GM12878 (cell line): ENCODE results near the gene PRPF18. TPM values are rescaled to one million over a fixed set of nuclear protein-coding genes. Genes with fewer than 3 reads are reported as not detected.

ENCODE experiments used
- ATAC-seq: fragments of 200-7000 bp; cut with Tn5 transposase; 3 replicates; pipeline ENCODE4 v1.9.1; 2020; ENCODE audit warnings: mild to moderate bottlenecking, moderate library complexity
- BruUV-seq: library from RNA; stranded (reverse); fragments of 400-500 nt; replicated peaks from 2 replicates; lab custom pipeline; 2021; lab: Mats Ljungman, UMichigan
- CTCF ChIA-PET: fragments of 300-600 bp; sonication (Branson Sonifier 250); formaldehyde crosslinking; extraction: SDS; loops from one replicate; lab custom pipeline; 2021; ENCODE audit warnings: inconsistent platforms; lab: Yijun Ruan, JAX
- POLR2A ChIA-PET: fragments of 350-600 bp; formaldehyde crosslinking; extraction: SDS; loops from one replicate; lab custom pipeline; 2021; ENCODE audit warnings: inconsistent platforms; lab: Charles Lee
- RAD21 ChIA-PET: fragments of 300-600 bp; sonication (Branson Sonifier 250); formaldehyde crosslinking; loops from one replicate; lab custom pipeline; 2023; ENCODE audit warnings: antibody characterized with exemption; ENCODE audit not compliant: unreplicated experiment; lab: Charles Lee
- SMC1A ChIA-PET: fragments of 300-600 bp; sonication (Branson Sonifier 250); formaldehyde crosslinking; loops from one replicate; lab custom pipeline; 2023; ENCODE audit not compliant: unreplicated experiment, uncharacterized antibody; lab: Charles Lee
- DNase-seq: peaks from one replicate; pipeline ENCODE4 v3.0.0-alpha.2; 2011; ENCODE audit warnings: low read depth, low spot score
- FAIRE-seq: peaks from 3 replicates; lab custom pipeline; 2011; peaks lifted over from hg19 to GRCh38; lab: Jason Lieb, UNC
- H2AFZ ChIP-seq: 2 replicates; pipeline ENCODE4 v1.6.0; 2011; ENCODE audit warnings: low read depth, low read length, control low read depth; ENCODE audit not compliant: control insufficient read depth
- H3K27ac ChIP-seq: 2 replicates; pipeline ENCODE4 v1.5.1; 2011; ENCODE audit warnings: control low read depth; ENCODE audit not compliant: control insufficient read depth, insufficient read depth
- H3K27me3 ChIP-seq, 2 experiments: replicated peaks in 1 of 2; 2 replicates each; pipeline versions ENCODE4 v1.6.0 to v1.6.1; 2011; ENCODE audit warnings: low read length in 1 of 2; ENCODE audit not compliant: control insufficient read depth in 2 of 2, insufficient read depth in 2 of 2
- H3K36me3 ChIP-seq, 2 experiments: 2 replicates each; pipeline ENCODE4 v1.5.1; 2011; ENCODE audit warnings: low read length in 1 of 2; ENCODE audit not compliant: control insufficient read depth in 2 of 2, insufficient read depth in 2 of 2
- H3K4me1 ChIP-seq: 2 replicates; pipeline ENCODE4 v1.6.1; 2011; ENCODE audit warnings: mild to moderate bottlenecking, low read length, moderate library complexity, mixed read lengths; ENCODE audit not compliant: control insufficient read depth, insufficient read depth
- H3K4me2 ChIP-seq: 2 replicates; pipeline ENCODE4 v1.6.0; 2011; ENCODE audit warnings: control low read depth; ENCODE audit not compliant: control insufficient read depth, insufficient read depth
- H3K4me3 ChIP-seq: fragments of 200-600 bp; sonication (generic); 2 replicates; pipeline ENCODE4 v1.5.1; 2016
- H3K79me2 ChIP-seq: 2 replicates; pipeline ENCODE4 v1.6.0; 2011; ENCODE audit warnings: low read length; ENCODE audit not compliant: control insufficient read depth, insufficient read depth
- H3K9ac ChIP-seq: 2 replicates; pipeline ENCODE4 v1.8.0; 2011; ENCODE audit warnings: low read length, control low read depth, mixed read lengths; ENCODE audit not compliant: control insufficient read depth, insufficient read depth
- H3K9me3 ChIP-seq: replicated peaks from 3 replicates; pipeline ENCODE4 v1.5.1; 2011; ENCODE audit warnings: mild to moderate bottlenecking, low read length; ENCODE audit not compliant: control insufficient read depth, insufficient read depth
- H4K20me1 ChIP-seq: 2 replicates; pipeline ENCODE4 v1.6.0; 2011; ENCODE audit not compliant: control insufficient read depth, insufficient read depth
- CBX5 ChIP-seq: sonication (generic); IDR thresholded peaks from 2 replicates; pipeline ENCODE4 v1.6.1; 2016; ENCODE audit warnings: low read depth, moderate library complexity, mild to moderate bottlenecking, inconsistent platforms
- CEBPB ChIP-seq, 2 experiments: fragments of 150-350 bp in 1 of 2; IDR thresholded peaks; 2 replicates each; pipeline ENCODE4 v1.6.1; 2012 to 2014; ENCODE audit warnings: low read depth in 2 of 2, low read length in 2 of 2, borderline replicate concordance in 1 of 2, inconsistent platforms in 1 of 2
- EP300 ChIP-seq, 2 experiments: fragments of 150-350 bp in 1 of 2; IDR thresholded peaks; 2 replicates each; pipeline ENCODE4 v1.6.1; 2011 to 2012; ENCODE audit warnings: low read depth in 2 of 2, low read length in 2 of 2, borderline replicate concordance in 1 of 2, improper control_type of control experiment in 1 of 2, inconsistent platforms in 1 of 2; ENCODE audit not compliant: control insufficient read depth in 1 of 2
- ETV6 ChIP-seq, 2 experiments: fragments of 450-650 bp in 1 of 2; IDR thresholded peaks in 1 of 2; conservative IDR thresholded peaks in 1 of 2; 2 replicates each; pipeline ENCODE4 v1.6.1; 2014; ENCODE audit warnings: antibody characterized with exemption in 1 of 2, borderline replicate concordance in 1 of 2, low read depth in 1 of 2, mild to moderate bottlenecking in 1 of 2, moderate library complexity in 1 of 2
- HDGF ChIP-seq: fragments of 450-650 bp; IDR thresholded peaks from 2 replicates; pipeline ENCODE4 v1.6.1; 2016; ENCODE audit warnings: antibody characterized with exemption
- MTA3 ChIP-seq: IDR thresholded peaks from 2 replicates; pipeline ENCODE4 v1.6.1; 2012; ENCODE audit warnings: low read length, inconsistent platforms, borderline replicate concordance
- USF1 ChIP-seq: IDR thresholded peaks from 2 replicates; pipeline ENCODE4 v1.6.1; 2011; ENCODE audit warnings: borderline replicate concordance, low read depth, mild to moderate bottlenecking, moderate library complexity, mixed read lengths, low read length; ENCODE audit not compliant: insufficient read depth; ENCODE audit errors: extremely low read length
- ZNF274 ChIP-seq: IDR thresholded peaks from one replicate; pipeline ENCODE4 v1.8.0; 2011; ENCODE audit not compliant: insufficient read length, insufficient read depth
- WGBS: methylation state at CpG from one replicate; pipeline ENCODE4 v1.1.6; 2016; ENCODE audit warnings: low lambda C conversion rate; ENCODE audit not compliant: insufficient replicate concordance, insufficient coverage; ENCODE audit errors: missing lambda C conversion rate; 5-methylcytosine and 5-hydroxymethylcytosine counted together
- in situ Hi-C: fragments of 300-500 bp; cut with MboI; formaldehyde crosslinking; loops from 9 replicates; pipeline ENCODE4 v1.14.3; 2018; ENCODE audit warnings: mixed read lengths
- intact Hi-C: fragments of 100-400 bp; cut with micrococcal nuclease; formaldehyde crosslinking; loops from one replicate; pipeline ENCODE4 v1.14.2; 2022; ENCODE audit not compliant: unreplicated experiment
- polyA plus RNA-seq, 11 experiments: library from polyadenylated mRNA; depleted of rRNA in 4 of 11; unstranded in 6 of 11; stranded (reverse) in 5 of 11; fragments of >200 nt; fragmentation: Nextera tagmentation in 4 of 11; fragmentation: Illumina TruSeq in 1 of 11; extraction: Ambion mirVana in 4 of 11; extraction: Trizol in 1 of 11; gene quantifications; 1 replicate in 1 of 11; 2 replicates in 10 of 11; pipeline versions ENCODE4 v1.2.1 to v1.2.3, GENCODE V29; 2011 to 2016; ENCODE audit warnings: inconsistent platforms in 2 of 11, missing spikeins in 2 of 11, low read depth in 1 of 11
- total RNA-seq, 4 experiments: library from RNA; depleted of rRNA in 3 of 4; stranded (reverse); fragments of >200 nt in 3 of 4; fragmentation: Illumina TruSeq in 1 of 4; extraction: Trizol in 1 of 4; gene quantifications; 2 replicates each; pipeline versions ENCODE4 v1.2.1 to v1.2.3, GENCODE V29; 2013 to 2021
- TF ChIP-seq, protein P1 (sequence below): IDR thresholded peaks from 2 replicates; pipeline ENCODE4 v1.6.1; 2012; ENCODE audit warnings: improper control_type of control experiment, low read depth, low read length; ENCODE audit not compliant: insufficient replicate concordance
- TF ChIP-seq, protein P2 (sequence below): fragments of 450-650 bp; IDR thresholded peaks from 2 replicates; pipeline ENCODE4 v1.6.1; 2017; ENCODE audit warnings: mild to moderate bottlenecking, low read depth, inconsistent platforms; ENCODE audit not compliant: poor library complexity, severe bottlenecking

Gene PRPF18
- total and polyA plus RNA-seq, 10 of the 15 experiments (the other 5 are each of a cell fraction or from before 2014, with no cell fraction given), result 15.6 to 35.8 (median 28.8) TPM

DNA sequence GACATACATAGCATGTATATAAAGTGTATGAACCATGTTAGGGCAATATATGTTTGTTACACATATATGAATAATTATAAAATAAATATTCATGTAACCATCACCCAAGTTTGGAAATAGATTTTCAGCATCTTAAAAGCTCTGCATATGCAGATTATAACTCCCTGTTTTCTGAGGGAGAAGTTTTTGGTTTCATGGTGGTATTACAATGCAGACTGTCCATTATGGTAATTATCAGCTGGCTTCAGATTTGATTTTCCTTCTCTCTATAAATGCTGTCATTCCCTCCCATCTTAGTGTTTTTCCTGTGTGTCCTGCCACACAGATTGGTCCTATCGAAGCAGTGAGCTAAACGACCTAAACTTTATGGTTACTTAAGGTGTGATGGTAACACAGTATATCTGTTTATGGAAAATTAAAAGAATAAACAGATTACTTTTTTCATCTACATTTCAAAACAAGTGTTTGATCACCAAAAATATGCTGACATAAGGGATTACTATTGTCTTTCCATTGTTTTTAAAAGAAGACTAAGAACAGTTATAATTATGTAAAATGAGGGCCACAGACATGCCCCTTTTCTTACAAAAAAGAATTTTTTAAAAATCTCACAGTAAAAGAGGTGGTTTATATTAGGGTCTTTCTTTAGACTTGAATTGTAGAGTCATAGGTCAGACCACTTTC lies 17.7 kb downstream of the PRPF18 start:
- SMC1A ChIA-PET, result interaction anchor here (1.8 to 2.1 kb wide), 2 partner anchors 9 to 172 kb away, joined by 5 read pairs; no protein-coding TSS in a partner anchor
- POLR2A ChIA-PET, result no interaction called here
- CTCF ChIA-PET, result interaction anchor here (1.0 to 4.5 kb wide), 3 partner anchors 9 to 17 kb away, joined by 3 to 19 read pairs (median 3); partner anchors contain the start of gene PRPF18
- TF ChIP-seq CBX5, result no peak
- no peak for TF ChIP-seq ETV6 (conservative IDR thresholded peaks at IDR 0.05 in 1 of 2, IDR thresholded peaks at IDR 0.05 in 1 of 2; ENCODE audit: borderline replicate concordance in 1 of 2, low read depth in 1 of 2)
- TF ChIP-seq HDGF, result no peak
- TF ChIP-seq USF1, result no peak
- TF ChIP-seq ZNF274, result no peak
- TF ChIP-seq, protein P1, sequence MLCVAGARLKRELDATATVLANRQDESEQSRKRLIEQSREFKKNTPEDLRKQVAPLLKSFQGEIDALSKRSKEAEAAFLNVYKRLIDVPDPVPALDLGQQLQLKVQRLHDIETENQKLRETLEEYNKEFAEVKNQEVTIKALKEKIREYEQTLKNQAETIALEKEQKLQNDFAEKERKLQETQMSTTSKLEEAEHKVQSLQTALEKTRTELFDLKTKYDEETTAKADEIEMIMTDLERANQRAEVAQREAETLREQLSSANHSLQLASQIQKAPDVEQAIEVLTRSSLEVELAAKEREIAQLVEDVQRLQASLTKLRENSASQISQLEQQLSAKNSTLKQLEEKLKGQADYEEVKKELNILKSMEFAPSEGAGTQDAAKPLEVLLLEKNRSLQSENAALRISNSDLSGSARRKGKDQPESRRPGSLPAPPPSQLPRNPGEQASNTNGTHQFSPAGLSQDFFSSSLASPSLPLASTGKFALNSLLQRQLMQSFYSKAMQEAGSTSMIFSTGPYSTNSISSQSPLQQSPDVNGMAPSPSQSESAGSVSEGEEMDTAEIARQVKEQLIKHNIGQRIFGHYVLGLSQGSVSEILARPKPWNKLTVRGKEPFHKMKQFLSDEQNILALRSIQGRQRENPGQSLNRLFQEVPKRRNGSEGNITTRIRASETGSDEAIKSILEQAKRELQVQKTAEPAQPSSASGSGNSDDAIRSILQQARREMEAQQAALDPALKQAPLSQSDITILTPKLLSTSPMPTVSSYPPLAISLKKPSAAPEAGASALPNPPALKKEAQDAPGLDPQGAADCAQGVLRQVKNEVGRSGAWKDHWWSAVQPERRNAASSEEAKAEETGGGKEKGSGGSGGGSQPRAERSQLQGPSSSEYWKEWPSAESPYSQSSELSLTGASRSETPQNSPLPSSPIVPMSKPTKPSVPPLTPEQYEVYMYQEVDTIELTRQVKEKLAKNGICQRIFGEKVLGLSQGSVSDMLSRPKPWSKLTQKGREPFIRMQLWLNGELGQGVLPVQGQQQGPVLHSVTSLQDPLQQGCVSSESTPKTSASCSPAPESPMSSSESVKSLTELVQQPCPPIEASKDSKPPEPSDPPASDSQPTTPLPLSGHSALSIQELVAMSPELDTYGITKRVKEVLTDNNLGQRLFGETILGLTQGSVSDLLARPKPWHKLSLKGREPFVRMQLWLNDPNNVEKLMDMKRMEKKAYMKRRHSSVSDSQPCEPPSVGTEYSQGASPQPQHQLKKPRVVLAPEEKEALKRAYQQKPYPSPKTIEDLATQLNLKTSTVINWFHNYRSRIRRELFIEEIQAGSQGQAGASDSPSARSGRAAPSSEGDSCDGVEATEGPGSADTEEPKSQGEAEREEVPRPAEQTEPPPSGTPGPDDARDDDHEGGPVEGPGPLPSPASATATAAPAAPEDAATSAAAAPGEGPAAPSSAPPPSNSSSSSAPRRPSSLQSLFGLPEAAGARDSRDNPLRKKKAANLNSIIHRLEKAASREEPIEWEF, result no peak
- TF ChIP-seq EP300 (IDR thresholded peaks at IDR 0.05; ENCODE audit: borderline replicate concordance in 1 of 2, control insufficient read depth in 1 of 2, low read depth in 2 of 2, low read length in 2 of 2), result no peak
- TF ChIP-seq CEBPB (IDR thresholded peaks at IDR 0.05; ENCODE audit: borderline replicate concordance in 1 of 2, low read depth in 2 of 2, low read length in 2 of 2), result no peak
- TF ChIP-seq, protein P2, sequence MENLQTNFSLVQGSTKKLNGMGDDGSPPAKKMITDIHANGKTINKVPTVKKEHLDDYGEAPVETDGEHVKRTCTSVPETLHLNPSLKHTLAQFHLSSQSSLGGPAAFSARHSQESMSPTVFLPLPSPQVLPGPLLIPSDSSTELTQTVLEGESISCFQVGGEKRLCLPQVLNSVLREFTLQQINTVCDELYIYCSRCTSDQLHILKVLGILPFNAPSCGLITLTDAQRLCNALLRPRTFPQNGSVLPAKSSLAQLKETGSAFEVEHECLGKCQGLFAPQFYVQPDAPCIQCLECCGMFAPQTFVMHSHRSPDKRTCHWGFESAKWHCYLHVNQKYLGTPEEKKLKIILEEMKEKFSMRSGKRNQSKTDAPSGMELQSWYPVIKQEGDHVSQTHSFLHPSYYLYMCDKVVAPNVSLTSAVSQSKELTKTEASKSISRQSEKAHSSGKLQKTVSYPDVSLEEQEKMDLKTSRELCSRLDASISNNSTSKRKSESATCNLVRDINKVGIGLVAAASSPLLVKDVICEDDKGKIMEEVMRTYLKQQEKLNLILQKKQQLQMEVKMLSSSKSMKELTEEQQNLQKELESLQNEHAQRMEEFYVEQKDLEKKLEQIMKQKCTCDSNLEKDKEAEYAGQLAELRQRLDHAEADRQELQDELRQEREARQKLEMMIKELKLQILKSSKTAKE, result no peak
- no peak for TF ChIP-seq MTA3

More for the DNA sequence above, 17.7 kb downstream of the PRPF18 start:
- Histone ChIP-seq H3K9ac (no peak overlapping the region), H3K4me1 (no peaks in the 10 kb centered on the region), H3K27me3 (no peaks in the 10 kb centered on the region), H3K36me3 (peaks cover 0 to 15% of the 10 kb centered on the region in 2 experiments; a peak in 3 of 4 replicates), H3K4me2 (no peak overlapping the region), H3K9me3 (no peaks in the 10 kb centered on the region), H3K4me3 (no peak overlapping the region), H3K27ac (no peak overlapping the region), H4K20me1 (no peaks in the 10 kb centered on the region), H2AFZ (no peak overlapping the region), H3K79me2 (no peaks in the 10 kb centered on the region)
- RAD21 ChIA-PET, result no interaction called here
- in situ Hi-C loops, result no loop called here
- FAIRE-seq (no peak), ATAC-seq (no peak), DNase-seq (no peak)
- intact Hi-C loops, result no loop called here
- 100% methylated on average over 2 of the region's 2 CpGs for WGBS
- BruUV-seq, result no TSS peak
